Body of pancreas (tissue), 4 donors: ENCODE measurements around the gene VAV2. TPM values are rescaled to one million over a fixed set of nuclear protein-coding genes. Genes with fewer than 3 reads are reported as not detected.

Experiments used
- ATAC-seq: fragments of 150-250 bp; one replicate; pipeline ENCODE4 v1.9.1; 2016
- DNase-seq, 4 donors: peaks; one replicate each; pipeline ENCODE4 v3.0.0-alpha.2; 2019
- H3K27ac ChIP-seq, 4 donors: fragments of 200-600 bp; sonication (generic); 1 replicate in 3 of 4; 2 replicates in 1 of 4; pipeline versions ENCODE4 v1.5.1 to v1.6.1; 2016 to 2019; ENCODE audit warnings: mild to moderate bottlenecking in 1 of 4, mixed read lengths in 1 of 4, moderate library complexity in 1 of 4
- H3K27me3 ChIP-seq, 2 donors: fragments of 200-600 bp; sonication (generic); one replicate each; pipeline ENCODE4 v1.6.0; 2016; ENCODE audit warnings: mild to moderate bottlenecking in 1 of 2
- H3K36me3 ChIP-seq, 2 donors: fragments of 200-600 bp; sonication (generic); replicated peaks in 1 of 2; 2 replicates each; pipeline ENCODE4 v1.5.1; 2016; ENCODE audit warnings: low read depth in 2 of 2; ENCODE audit not compliant: insufficient read depth in 1 of 2
- H3K4me1 ChIP-seq: fragments of 200-600 bp; sonication (generic); one replicate; pipeline ENCODE4 v1.6.0; 2016
- H3K4me3 ChIP-seq, 2 donors: fragments of 200-600 bp; sonication (generic); 1 replicate in 1 of 2; 2 replicates in 1 of 2; pipeline ENCODE4 v1.5.1; 2016 to 2019
- H3K9me3 ChIP-seq, 3 donors: fragments of 200-600 bp; sonication (generic); 1 replicate in 2 of 3; 2 replicates in 1 of 3; pipeline ENCODE4 v1.5.1; 2016
- POLR2A ChIP-seq, 3 donors: fragments of 450-650 bp; IDR thresholded peaks; one replicate each; pipeline ENCODE4 v1.6.1; 2016; ENCODE audit warnings: antibody characterized with exemption in 3 of 3, mild to moderate bottlenecking in 2 of 3
- WGBS, 2 donors: methylation state at CpG; one replicate each; pipeline ENCODE4 v1.1.5; 2017; 5-methylcytosine and 5-hydroxymethylcytosine counted together
- intact Hi-C: fragments of 100-400 bp; cut with DNase I; formaldehyde crosslinking; loops from one replicate; pipeline ENCODE4 v1.15.1; 2023
- total RNA-seq, 2 donors: library from RNA; depleted of rRNA; stranded (reverse); fragments of >200 nt; gene quantifications; one replicate each; pipeline ENCODE4 v1.1.0, GENCODE V29; 2016
- TF ChIP-seq, protein P1 (sequence below), 7 experiments: fragments of 450-650 bp in 4 of 7; fragments of 200-600 bp in 3 of 7; sonication (generic) in 3 of 7; IDR thresholded peaks; one replicate each; pipeline ENCODE4 v1.5.1; 2016 to 2019; ENCODE audit warnings: antibody characterized with exemption in 7 of 7

The VAV2 gene
- total RNA-seq, 2 donors from 2014 or later, result 31.6 to 32.3 TPM

DNA sequence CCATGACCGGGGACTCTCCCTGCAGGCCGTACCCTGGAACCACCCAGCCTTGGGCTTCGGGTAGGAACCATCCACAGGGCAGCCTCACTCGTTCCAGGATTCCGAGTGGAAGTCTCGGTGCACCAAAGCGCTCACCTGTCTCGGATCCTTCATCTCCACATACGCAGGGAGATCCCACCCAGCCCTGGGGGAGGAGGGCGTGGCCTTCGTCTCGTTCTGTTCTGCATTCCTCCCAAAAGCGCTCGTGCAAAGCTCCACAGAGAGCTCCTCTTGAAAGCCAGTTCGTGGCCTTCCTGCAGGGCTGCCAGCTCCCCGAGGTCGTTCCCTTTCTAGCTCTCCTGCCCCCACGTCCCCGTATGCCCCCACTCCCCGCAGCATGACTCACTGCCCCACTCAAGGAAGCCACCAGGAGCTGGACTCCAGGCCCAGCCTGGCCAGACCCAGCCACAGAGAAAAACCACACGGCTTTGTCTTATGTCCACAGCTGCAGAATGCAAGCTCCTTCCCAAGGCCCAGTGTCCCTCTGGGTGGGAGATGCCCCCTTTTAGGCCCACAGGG, 189.0 kb downstream of the VAV2 start:
- Histone ChIP-seq H3K27me3 (no peaks in the 10 kb centered on the region), H3K9me3 (no peaks in the 10 kb centered on the region), H3K4me1 (no peaks in the 10 kb centered on the region), H3K4me3 (no peak overlapping the region), H3K27ac (no peak overlapping the region), H3K36me3 (peaks cover 6 to 22% of the 10 kb centered on the region in 2 donors)
- ATAC-seq, result no peak
- DNase-seq, result no peak
- 78 to 81% methylated on average over 6 to 21 of the region's 21 CpGs for WGBS, 2 donors
- TF ChIP-seq, protein P1, sequence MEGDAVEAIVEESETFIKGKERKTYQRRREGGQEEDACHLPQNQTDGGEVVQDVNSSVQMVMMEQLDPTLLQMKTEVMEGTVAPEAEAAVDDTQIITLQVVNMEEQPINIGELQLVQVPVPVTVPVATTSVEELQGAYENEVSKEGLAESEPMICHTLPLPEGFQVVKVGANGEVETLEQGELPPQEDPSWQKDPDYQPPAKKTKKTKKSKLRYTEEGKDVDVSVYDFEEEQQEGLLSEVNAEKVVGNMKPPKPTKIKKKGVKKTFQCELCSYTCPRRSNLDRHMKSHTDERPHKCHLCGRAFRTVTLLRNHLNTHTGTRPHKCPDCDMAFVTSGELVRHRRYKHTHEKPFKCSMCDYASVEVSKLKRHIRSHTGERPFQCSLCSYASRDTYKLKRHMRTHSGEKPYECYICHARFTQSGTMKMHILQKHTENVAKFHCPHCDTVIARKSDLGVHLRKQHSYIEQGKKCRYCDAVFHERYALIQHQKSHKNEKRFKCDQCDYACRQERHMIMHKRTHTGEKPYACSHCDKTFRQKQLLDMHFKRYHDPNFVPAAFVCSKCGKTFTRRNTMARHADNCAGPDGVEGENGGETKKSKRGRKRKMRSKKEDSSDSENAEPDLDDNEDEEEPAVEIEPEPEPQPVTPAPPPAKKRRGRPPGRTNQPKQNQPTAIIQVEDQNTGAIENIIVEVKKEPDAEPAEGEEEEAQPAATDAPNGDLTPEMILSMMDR (IDR thresholded peaks at IDR 0.05), result no peak
- no peak for TF ChIP-seq POLR2A (IDR thresholded peaks at IDR 0.05)
- intact Hi-C loops, result no loop called here

GRCh38 chr9:133801739-133802138, 190.4 kb downstream of the VAV2 start:
- H3K27ac ChIP-seq, result no peak overlapping the region
- peaks cover under 1 to 17% of the 10 kb centered on the region in 2 donors for H3K36me3 ChIP-seq
- ATAC-seq (no peak), DNase-seq (no peak)
- no peaks in the 10 kb centered on the region for H3K9me3 ChIP-seq
- H3K4me1 ChIP-seq, result no peaks in the 10 kb centered on the region
- TF ChIP-seq, protein P1 (IDR thresholded peaks at IDR 0.05), result no peak
- no peak for TF ChIP-seq POLR2A (IDR thresholded peaks at IDR 0.05)
- H3K27me3 ChIP-seq, result no peaks in the 10 kb centered on the region
- H3K4me3 ChIP-seq, result no peak overlapping the region
- WGBS, 2 donors, result 85 to 86% methylated on average over 9 to 10 of the region's 10 CpGs
- intact Hi-C loops, result no loop called here

DNA sequence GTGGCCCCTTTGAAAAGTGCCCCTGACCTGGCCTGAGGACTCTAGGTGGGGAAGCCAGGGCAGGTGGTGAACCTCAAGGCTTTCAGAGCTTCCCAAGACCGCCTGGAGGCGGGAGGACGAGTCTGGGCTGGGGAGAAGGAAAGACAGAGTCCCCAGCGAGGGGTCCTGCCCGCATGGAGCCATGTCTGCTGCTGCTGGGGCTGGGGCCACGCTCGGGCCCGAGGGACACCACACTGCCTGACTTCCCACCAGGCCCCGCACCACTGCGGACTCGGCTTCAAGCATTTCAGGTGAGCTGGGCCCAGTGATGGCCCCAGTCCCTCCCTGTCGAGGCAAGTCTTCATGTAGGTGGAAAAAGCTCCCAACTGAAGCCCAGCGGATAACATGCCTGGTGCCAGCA, 191.9 kb downstream of the VAV2 start:
- Histone ChIP-seq H3K4me3 (no peak overlapping the region), H3K36me3 (peaks cover 0 to 9% of the 10 kb centered on the region in 2 donors), H3K27ac (no peak overlapping the region), H3K4me1 (no peaks in the 10 kb centered on the region), H3K27me3 (no peaks in the 10 kb centered on the region), H3K9me3 (no peaks in the 10 kb centered on the region)
- no peak for TF ChIP-seq POLR2A (IDR thresholded peaks at IDR 0.05)
- TF ChIP-seq, protein P1 (IDR thresholded peaks at IDR 0.05), result no peak
- DNase-seq (no peak), ATAC-seq (no peak)
- 89 to 90% methylated on average over 13 of the region's 13 CpGs for WGBS, 2 donors
- intact Hi-C loops, result no loop called here

- Histone ChIP-seq H3K9me3 (no peaks in the 10 kb centered on the region), H3K36me3 (peaks cover 0 to 9% of the 10 kb centered on the region in 2 donors), H3K4me1 (no peaks in the 10 kb centered on the region), H3K27ac (no peak overlapping the region), H3K27me3 (no peaks in the 10 kb centered on the region), H3K4me3 (no peak overlapping the region)
- intact Hi-C loops, result no loop called here
- DNase-seq, result no peak
- no peak for ATAC-seq
- WGBS, 2 donors, result 90 to 92% methylated on average over 11 to 17 of the region's 17 CpGs
- no peak for TF ChIP-seq POLR2A (IDR thresholded peaks at IDR 0.05)
Measured at GRCh38 chr9:133799716-133800115, 192.4 kb downstream of the VAV2 start.

GRCh38 chr9:133799106-133799505, 193.0 kb downstream of the VAV2 start:
- intact Hi-C loops, result no loop called here
- 88 to 89% methylated on average over 8 to 10 of the region's 11 CpGs for WGBS, 2 donors
- TF ChIP-seq, protein P1 (IDR thresholded peaks at IDR 0.05), result no peak
- TF ChIP-seq POLR2A (IDR thresholded peaks at IDR 0.05), result no peak
- no peaks in the 10 kb centered on the region for H3K4me1 ChIP-seq
- H3K27me3 ChIP-seq, result no peaks in the 10 kb centered on the region
- no peak for ATAC-seq
- no peak for DNase-seq
- H3K4me3 ChIP-seq, result no peak overlapping the region
- H3K9me3 ChIP-seq, result no peaks in the 10 kb centered on the region
- peaks cover 0 to 9% of the 10 kb centered on the region in 2 donors for H3K36me3 ChIP-seq
- H3K27ac ChIP-seq, result no peak overlapping the region
